Measurements from ENCODE around the gene KRTAP29-1. TPM values are rescaled to one million over a fixed set of nuclear protein-coding genes. Genes with fewer than 3 reads are reported as not detected.

Gene KRTAP29-1
- total RNA-seq, 1 donor from 2014 or later = not detected

DNA sequence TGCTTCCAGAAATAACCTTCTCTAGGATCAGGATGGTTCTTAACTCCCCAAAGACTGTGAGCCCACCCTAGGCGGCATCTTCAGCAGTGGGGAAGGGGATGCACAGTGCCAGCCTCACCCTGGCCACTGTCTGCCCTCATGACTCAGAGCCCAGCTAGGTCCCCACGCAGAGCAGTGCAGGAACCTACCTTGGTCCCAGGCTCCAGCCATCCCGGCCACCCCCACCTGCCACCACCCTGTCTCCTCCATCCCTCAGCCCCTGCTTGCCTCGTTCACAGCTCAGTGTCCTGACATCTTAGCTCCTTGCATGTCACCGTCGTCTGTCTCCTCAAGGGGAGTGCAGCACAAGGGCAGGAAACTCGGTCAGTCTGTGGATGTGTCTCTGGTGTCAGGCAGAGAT, 29.0 kb upstream of the KRTAP29-1 start:
- Histone ChIP-seq H3K4me3 (ENCODE audit: low read depth, low read length) (no peak overlapping the region), H3K36me3 (ENCODE audit: control insufficient read depth, insufficient read depth, low read length) (no peaks in the 10 kb centered on the region), H3K27me3 (ENCODE audit: control insufficient read depth, insufficient read depth, low read length) (no peaks in the 10 kb centered on the region)
- no peak for DNase-seq (ENCODE audit: low read depth)
- TF ChIP-seq CTCF (IDR thresholded peaks at IDR 0.05; ENCODE audit: insufficient read depth, low read length, poor library complexity, severe bottlenecking) = no peak

DNA sequence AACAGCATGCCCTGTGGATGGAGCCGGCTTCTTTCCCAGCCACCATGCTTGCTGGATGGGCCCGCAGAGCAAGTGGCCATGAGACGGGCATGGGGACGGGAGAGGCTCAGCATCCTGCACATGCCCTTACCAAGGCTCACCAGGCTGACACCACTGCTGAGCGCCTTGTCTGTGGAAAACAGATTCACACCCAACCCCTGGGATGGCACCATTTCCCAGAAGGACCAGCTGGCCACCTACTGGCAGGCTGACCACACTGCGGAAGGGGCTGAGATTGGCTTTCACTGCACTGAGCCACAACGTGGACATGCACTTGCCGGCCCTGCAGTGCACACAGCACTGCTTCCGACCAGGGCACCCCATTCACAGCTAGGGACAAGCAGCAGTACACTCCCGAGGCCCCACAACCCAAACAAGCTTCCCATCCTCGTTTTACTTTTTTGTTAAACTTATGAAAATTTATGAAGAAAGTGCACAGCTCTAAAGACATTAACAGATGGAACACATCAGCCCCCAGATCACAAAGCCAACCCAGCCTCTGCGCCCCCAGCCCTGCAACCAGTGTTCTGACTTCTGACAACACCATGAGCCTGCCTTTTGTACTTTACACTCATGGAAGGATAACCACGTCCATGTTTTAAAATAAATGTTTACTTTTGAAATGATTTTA, 26.8 kb upstream of the KRTAP29-1 start:
- DNase-seq (ENCODE audit: low read depth) = no peak
- no peaks in the 10 kb centered on the region for H3K36me3 ChIP-seq (ENCODE audit: control insufficient read depth, insufficient read depth, low read length)
- H3K27me3 ChIP-seq (ENCODE audit: control insufficient read depth, insufficient read depth, low read length) = no peaks in the 10 kb centered on the region
- peak; percentile 88 for TF ChIP-seq CTCF (IDR thresholded peaks at IDR 0.05; ENCODE audit: insufficient read depth, low read length, poor library complexity, severe bottlenecking)
- no peak overlapping the region for H3K4me3 ChIP-seq (ENCODE audit: low read depth, low read length)

- Histone ChIP-seq H3K4me3 (ENCODE audit: low read depth, low read length) (no peak overlapping the region), H3K27me3 (ENCODE audit: control insufficient read depth, insufficient read depth, low read length) (no peaks in the 10 kb centered on the region), H3K36me3 (ENCODE audit: control insufficient read depth, insufficient read depth, low read length) (no peaks in the 10 kb centered on the region)
- no peak for DNase-seq (ENCODE audit: low read depth)
- TF ChIP-seq CTCF (IDR thresholded peaks at IDR 0.05; ENCODE audit: insufficient read depth, low read length, poor library complexity, severe bottlenecking) = no peak
These were observed 25.6 kb upstream of the KRTAP29-1 start for GRCh38 chr17:41328207-41328606.

GRCh38 chr17:41327411-41328120, 24.9 kb upstream of the KRTAP29-1 start:
- no peak for TF ChIP-seq CTCF (IDR thresholded peaks at IDR 0.05; ENCODE audit: insufficient read depth, low read length, poor library complexity, severe bottlenecking)
- no peaks in the 10 kb centered on the region for H3K27me3 ChIP-seq (ENCODE audit: control insufficient read depth, insufficient read depth, low read length)
- H3K4me3 ChIP-seq (ENCODE audit: low read depth, low read length) = no peak overlapping the region
- DNase-seq (ENCODE audit: low read depth) = no peak
- no peaks in the 10 kb centered on the region for H3K36me3 ChIP-seq (ENCODE audit: control insufficient read depth, insufficient read depth, low read length)

GRCh38 chr17:41326173-41327145, 23.8 kb upstream of the KRTAP29-1 start:
- no peak overlapping the region for H3K4me3 ChIP-seq (ENCODE audit: low read depth, low read length)
- no peaks in the 10 kb centered on the region for H3K36me3 ChIP-seq (ENCODE audit: control insufficient read depth, insufficient read depth, low read length)
- DNase-seq (ENCODE audit: low read depth) = no peak
- H3K27me3 ChIP-seq (ENCODE audit: control insufficient read depth, insufficient read depth, low read length) = no peaks in the 10 kb centered on the region
- TF ChIP-seq CTCF (IDR thresholded peaks at IDR 0.05; ENCODE audit: insufficient read depth, low read length, poor library complexity, severe bottlenecking) = no peak
